ENCODE measurements around the gene DNMBP.
"Not testable (repeated sequence)": the region's sequence is repeated elsewhere in the genome, so short reads cannot be mapped to it uniquely, and the experiment has no call there.

The DNMBP gene

DNA sequence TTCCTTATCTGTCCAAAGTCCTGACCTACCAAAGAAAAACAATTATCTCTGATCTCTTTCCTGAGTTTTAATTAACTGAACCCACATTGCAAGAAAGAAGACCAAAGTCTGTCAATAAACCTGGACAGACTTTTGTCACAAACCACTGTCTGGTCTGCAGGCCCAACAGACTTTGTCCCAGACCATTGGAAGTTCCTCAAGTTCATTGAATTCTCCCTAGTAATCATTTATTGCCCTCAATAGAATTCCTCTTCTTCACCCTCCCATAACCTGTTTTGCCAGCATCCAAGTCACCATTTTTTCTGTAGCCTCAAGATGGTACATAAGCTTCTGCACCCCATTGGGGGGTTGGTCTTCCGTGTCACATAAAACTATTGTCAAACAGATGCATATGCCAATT, 3.9 kb upstream of the DNMBP start:
- no peak for FAIRE-seq

DNA sequence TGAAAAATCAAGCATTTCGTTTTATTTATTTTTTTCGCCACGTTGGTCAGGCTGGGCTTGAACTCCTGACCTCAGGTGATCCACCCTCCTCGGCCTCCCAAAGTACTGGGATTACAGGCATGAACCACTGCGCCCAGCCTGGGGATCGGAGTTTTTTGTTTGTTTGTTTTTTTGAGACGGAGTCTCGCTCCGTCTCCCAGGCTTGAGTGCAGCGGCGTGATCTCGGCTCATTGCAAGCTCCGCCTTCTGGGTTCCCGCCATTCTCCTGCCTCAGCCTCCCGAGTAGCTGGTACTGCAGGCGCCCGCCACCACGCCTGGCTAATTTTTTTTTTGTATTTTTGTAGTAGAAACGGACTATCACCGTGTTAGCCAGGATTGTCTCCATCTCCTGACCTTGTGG, 2.2 kb upstream of the DNMBP start:
- FAIRE-seq, result not testable (repeated sequence)

DNA sequence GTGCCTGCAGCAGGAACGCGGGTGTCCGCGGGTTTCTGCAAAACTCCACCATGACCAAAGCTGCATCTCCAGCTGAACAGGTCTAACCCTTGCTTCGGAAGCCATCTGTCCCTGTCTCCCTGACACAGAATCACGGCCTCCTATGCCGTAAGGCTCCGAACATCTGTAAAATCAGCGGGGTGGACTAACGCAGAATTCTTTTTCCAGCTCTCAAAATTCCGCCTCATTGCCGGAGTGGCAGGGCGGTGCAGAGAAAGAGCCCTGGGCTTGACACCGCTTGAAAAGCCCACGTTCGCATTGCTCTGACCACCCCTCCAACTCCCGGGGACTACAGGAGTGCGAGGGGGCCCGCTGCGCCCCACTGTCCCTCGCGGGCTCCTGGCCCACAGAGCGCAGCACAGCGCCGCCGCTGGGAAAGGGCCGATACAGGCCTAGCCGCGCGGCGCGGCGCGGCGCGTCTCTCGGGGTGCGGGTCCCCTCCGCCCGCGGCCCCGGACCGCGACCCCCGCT, 409 bp downstream of the DNMBP start:
- no peak for FAIRE-seq

- FAIRE-seq, result no peak
These were observed 952 bp downstream of the DNMBP start for GRCh38 chr10:100008708-100009282.

DNA sequence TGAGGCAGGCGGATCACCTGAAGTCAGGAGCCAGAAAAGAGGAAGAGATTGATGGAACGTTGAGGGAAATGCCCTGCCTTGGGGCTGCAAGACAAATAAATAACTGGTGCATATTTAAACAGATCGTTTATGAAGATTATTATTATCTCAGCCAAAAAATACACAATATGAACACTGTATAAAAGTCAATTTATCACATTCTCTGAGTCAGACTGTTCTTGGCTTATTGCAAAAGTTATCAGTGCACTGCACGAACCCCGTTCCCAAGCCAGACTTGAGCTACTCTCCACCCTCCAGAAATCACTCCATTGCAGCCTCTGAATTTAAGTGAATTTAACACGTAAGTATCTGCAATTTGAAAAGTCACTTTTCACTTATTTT, 1.6 kb downstream of the DNMBP start:
- no peak for FAIRE-seq

DNA sequence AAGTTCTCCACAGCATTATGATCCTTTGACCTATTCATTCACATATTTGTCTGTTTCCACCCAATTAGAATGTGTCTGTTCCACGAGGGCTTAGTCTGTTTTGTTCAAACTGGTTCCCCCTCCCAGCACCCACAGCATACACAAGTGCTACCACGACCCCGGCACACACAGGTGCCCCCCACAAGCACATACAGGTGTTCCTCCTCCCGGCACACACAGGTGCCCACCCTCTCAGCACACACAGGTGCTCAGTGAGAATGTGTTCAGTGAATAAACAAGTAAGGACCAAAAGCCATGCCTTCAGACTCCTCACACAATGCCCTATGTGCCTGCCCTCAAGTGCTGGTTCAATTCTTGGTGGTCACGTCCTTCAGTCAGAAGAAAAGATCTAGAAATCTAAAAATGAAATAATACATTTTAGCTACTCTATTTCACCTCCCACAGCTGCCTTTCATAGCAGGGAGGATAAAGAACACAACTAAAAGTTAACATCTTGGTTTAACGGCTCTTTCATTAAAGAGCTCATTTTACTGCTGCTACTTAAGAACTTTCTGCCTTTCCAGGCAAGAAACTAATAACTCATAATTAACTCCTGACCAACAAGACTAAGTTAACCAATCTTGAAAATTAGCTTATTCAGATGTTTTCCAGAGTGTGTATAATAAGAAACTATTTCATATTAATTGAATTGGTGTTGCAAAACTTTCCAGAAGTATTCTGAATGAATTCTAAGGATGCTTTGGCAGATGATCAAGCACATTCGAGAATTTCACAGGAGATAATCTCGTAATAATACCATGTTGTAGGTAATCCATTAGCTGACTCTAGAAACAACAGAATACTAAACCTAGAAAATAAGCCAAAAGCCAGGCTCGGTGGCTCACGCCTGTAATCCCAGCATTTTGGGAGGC, 2.3 kb downstream of the DNMBP start:
- FAIRE-seq, result no peak

- FAIRE-seq, result peak; percentile 89
These were observed 3.4 kb downstream of the DNMBP start for GRCh38 chr10:100006243-100006886.

DNA sequence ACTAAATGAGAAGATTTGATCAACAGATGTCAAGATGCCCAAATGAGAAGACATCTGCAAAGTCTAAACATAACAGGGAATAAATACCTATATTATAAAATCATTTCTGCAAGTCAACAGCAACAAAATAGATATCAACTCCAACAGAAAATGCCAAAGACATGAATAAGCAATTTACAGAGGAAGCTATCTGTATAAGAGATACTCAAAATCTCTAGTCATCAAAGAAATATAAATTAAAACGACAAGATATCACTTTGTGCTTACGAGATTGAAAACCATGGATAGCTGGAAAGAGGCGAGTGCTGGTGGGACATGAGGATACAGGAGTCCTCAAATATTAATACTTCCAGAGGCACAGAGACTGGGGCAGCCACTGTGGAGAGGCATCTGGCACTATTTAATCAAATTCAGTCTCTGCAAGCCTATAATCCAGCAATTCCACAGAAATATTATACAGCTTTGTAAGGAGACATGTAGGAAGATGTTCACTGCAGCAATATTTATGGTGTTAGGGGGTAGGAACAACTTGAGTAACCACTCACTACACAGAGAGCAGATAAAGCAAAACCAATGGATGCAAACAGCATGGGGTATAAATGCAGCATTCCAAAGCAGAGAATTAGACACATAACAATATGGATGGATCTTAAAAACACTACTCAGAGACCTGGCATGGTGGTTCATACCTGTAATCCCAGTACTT, 4.8 kb downstream of the DNMBP start:
- FAIRE-seq, result no peak

- no peak for FAIRE-seq
These were observed 9.6 kb downstream of the DNMBP start for GRCh38 chr10:100000109-100000644.

- FAIRE-seq, result no peak
These were observed 10.2 kb downstream of the DNMBP start for GRCh38 chr10:99999319-100000108.

DNA sequence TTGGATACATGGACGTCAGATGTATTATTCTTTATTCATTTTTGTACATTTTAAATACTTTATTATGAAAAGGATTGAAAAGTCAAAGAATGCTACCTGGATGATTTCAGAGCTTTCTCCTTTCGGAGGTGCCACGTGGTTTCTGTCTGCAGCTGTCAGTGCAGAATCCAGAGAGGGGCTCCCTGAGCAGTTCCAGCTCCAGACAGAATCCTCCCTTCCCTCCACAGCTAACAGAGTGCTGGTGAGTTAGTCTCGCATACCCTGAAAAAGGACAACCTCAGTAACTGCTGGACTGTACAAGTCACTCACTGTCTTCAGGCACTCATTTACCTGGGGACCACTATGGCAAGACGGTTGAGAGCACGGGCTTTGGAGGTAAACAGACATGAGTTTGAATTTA, 10.9 kb downstream of the DNMBP start:
- no peak for FAIRE-seq

DNA sequence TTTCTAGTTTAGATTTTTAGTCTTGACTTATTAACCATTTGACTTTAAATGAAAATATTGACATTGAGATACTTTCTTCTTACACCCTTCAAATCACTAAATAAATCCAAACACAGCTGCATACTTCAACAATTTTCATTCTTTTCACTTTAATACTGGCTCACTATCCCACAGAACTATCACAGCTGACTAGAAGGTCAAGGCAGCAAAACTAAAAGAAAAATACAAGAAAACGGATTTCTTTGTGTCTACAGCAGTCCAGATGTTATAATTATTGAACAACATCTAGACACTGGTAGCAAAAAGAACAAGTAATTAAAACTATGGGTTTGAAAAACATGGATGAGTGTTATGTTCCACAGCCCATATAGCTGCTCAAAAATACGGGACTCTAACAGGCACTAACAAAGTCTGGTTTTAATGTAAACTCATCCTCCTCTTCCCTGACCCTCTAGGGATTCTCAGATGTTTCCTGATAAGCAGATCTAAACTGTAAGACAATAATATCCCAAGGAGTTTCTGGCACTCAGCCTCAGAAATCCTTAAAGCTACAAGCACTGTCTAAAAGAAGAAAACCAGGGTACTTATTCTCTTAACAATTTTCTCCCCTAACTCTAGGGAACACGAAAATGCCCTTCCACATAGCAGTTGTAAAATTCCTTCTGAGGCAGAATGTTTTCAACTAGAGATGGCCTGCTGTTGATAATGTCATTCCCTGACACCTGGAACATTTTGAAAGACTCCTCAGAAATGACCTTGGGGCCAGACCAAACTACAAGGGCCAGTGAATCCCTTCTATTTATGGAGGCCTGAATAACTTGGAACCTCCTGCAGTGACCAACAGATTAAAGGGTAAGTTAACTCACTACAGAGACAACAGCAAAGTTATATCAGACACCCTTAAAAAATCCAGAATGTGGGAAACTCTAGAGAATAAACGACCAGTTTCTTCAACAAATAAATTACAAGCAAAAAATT, 12.8 kb downstream of the DNMBP start:
- FAIRE-seq, result no peak

- no peak for FAIRE-seq
These were observed 14.0 kb downstream of the DNMBP start for GRCh38 chr10:99995713-99996112.

- FAIRE-seq, result no peak
These were observed 14.5 kb downstream of the DNMBP start for GRCh38 chr10:99995269-99995668.

- FAIRE-seq, result no peak
These were observed 14.9 kb downstream of the DNMBP start for GRCh38 chr10:99994801-99995200.

DNA sequence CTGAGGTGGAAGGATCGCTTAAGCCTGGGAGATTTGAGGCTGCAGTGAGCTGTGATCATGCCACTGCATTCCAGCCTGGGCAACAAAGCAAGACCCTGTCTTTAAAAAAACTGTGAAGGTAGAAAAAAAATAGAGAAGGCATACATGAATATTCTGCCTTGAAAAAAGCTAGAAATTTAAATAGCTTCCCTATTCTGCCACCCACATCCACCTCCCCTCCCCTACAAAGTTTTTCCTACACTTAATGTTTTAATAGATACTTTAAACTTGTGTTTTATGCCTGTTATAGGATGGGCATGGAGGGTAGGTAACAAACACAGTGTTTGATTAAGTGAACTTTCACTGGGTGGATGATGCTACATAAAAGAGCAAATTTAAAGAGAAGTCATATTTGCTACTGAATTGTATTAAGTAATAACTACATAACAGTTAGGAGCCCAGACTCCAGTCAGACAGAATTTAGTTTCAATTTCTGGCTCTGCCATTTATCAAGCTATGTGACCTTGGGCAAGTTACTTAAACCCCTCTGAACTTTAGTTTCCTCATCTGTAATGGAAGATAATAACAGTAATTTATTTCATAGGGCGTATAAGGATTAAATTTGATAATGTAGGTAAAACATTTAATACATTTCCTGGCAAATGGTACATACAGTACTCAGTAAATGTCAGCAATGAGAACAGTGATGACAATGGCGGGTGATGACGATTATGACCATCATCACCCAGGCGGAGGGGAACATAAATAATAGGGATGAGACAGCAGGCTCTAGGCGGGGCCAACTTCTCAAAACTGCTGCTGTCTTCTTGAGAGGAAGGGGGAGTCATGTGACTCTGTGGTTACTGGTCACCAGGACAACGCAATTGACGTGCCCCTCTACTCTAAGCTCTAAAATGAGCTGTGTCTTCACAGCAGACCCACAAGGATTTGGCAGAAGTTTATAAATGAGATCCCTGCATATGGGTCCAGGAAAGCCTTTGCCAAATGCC, 15.8 kb downstream of the DNMBP start:
- no peak for FAIRE-seq

- not testable (repeated sequence) for FAIRE-seq
These were observed 24.1 kb downstream of the DNMBP start for GRCh38 chr10:99985637-99986036.

DNA sequence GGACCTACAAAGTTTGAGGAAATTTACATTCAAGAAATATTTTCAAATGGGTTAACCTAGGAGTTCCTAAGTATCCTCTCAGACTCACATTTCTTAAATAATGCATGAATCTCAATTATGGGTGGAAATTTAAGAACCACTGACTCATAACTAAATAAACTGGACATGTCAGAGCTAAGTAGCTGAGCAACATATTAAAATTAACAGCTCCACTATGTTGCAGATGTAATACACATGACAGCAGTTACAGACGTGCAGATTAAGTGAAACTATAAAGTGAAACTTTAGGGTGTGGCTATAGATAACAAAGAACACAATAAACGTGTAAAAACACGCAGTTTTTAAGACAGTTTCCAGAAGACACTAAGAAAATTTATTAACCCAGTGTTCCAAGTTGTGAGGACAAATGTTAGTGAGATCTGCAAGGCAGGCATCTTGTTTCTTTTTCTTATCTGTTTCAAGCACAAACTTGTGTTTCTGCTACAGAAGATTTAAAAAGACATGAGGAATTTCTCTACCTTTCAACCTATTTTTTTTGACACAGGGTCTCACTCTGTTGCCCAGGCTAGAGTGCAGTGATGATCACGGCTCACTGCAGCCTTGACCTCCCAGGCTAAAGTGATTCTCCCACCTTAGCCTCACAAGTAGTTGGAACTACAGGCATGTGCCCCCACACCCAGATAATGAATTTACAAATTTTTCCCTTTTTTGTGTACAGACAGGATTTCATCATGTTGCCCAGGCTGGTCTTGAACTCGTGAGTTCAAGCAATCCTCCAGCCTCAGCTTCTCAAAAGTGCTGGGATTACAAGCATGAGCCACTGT, 25.3 kb downstream of the DNMBP start:
- FAIRE-seq, result no peak

Measured in G401.6 (cell line).